Fibroblast of lung (primary cell): Measurements from ENCODE around the gene AGAP1. TPM values are rescaled to one million over a fixed set of nuclear protein-coding genes. Genes with fewer than 3 reads are reported as not detected.

Experiments used
- DNase-seq, 2 donors: peaks; one replicate each; pipeline versions ENCODE4 v3.0.0 to v3.0.0-alpha.2; 2010; ENCODE audit warnings: low read depth in 2 of 2
- H2AFZ ChIP-seq: 2 replicates; pipeline ENCODE4 v1.5.1; 2012; ENCODE audit warnings: low read length, control low read depth, inconsistent platforms
- H3K27ac ChIP-seq: 2 replicates; pipeline ENCODE4 v1.5.1; 2011; ENCODE audit warnings: low read length, control low read depth; ENCODE audit not compliant: insufficient read depth
- H3K27me3 ChIP-seq: 2 replicates; pipeline ENCODE4 v1.5.1; 2011; ENCODE audit warnings: mild to moderate bottlenecking, low read length; ENCODE audit not compliant: control insufficient read depth, insufficient read depth
- H3K36me3 ChIP-seq: 2 replicates; pipeline ENCODE4 v1.5.1; 2011; ENCODE audit warnings: low read length; ENCODE audit not compliant: control insufficient read depth, insufficient read depth
- H3K4me1 ChIP-seq: 2 replicates; pipeline ENCODE4 v1.5.1; 2011; ENCODE audit warnings: low read length; ENCODE audit not compliant: control insufficient read depth, insufficient read depth; ENCODE audit errors: extremely low read depth
- H3K4me2 ChIP-seq: 2 replicates; pipeline ENCODE4 v1.5.1; 2011; ENCODE audit warnings: low read length, control low read depth; ENCODE audit not compliant: insufficient read depth; ENCODE audit errors: extremely low read depth
- H3K4me3 ChIP-seq, 4 experiments: fragments of 200-600 bp in 1 of 4; sonication (generic) in 1 of 4; replicated peaks in 1 of 4; 2 replicates each; pipeline ENCODE4 v1.5.1; 2011 to 2016; ENCODE audit warnings: low read length in 4 of 4, low read depth in 3 of 4, mild to moderate bottlenecking in 3 of 4, control low read depth in 2 of 4, inconsistent platforms in 1 of 4, mixed read lengths in 1 of 4; ENCODE audit not compliant: insufficient read depth in 1 of 4; ENCODE audit errors: control extremely low read depth in 1 of 4
- H3K79me2 ChIP-seq: 2 replicates; pipeline ENCODE4 v1.5.1; 2012; ENCODE audit warnings: mild to moderate bottlenecking, low read length, inconsistent platforms; ENCODE audit not compliant: control insufficient read depth, insufficient read depth
- H3K9ac ChIP-seq: 2 replicates; pipeline ENCODE4 v1.5.1; 2011; ENCODE audit warnings: mild to moderate bottlenecking, low read length, control low read depth; ENCODE audit not compliant: insufficient read depth
- H3K9me3 ChIP-seq: 2 replicates; pipeline ENCODE4 v1.5.1; 2012; ENCODE audit warnings: low read depth, low read length; ENCODE audit not compliant: control insufficient read depth, insufficient read depth
- H4K20me1 ChIP-seq: 2 replicates; pipeline ENCODE4 v1.5.1; 2011; ENCODE audit warnings: low read length; ENCODE audit not compliant: control insufficient read depth, insufficient read depth; ENCODE audit errors: extremely low read depth
- EZH2 ChIP-seq: IDR thresholded peaks from 2 replicates; pipeline ENCODE4 v1.5.1; 2012; ENCODE audit warnings: low read length, control low read depth, mild to moderate bottlenecking; ENCODE audit errors: missing control alignments
- polyA plus RNA-seq, 2 donors: library from polyadenylated mRNA; depleted of rRNA in 1 of 2; stranded (reverse) in 1 of 2; unstranded in 1 of 2; fragments of >200 nt; gene quantifications; 2 replicates each; pipeline ENCODE4 v1.2.1, GENCODE V29; 2011 to 2012; ENCODE audit warnings: missing spikeins in 1 of 2
- total RNA-seq: library from RNA; depleted of rRNA; stranded (reverse); fragments of >200 nt; gene quantifications from 2 replicates; pipeline ENCODE4 v1.2.1, GENCODE V29; 2014
- TF ChIP-seq, protein P1 (sequence below), 2 donors: IDR thresholded peaks in 1 of 2; conservative IDR thresholded peaks in 1 of 2; 1 replicate in 1 of 2; 2 replicates in 1 of 2; pipeline ENCODE4 v1.5.1; 2011 to 2012; ENCODE audit warnings: low read length in 2 of 2, control low read depth in 1 of 2, inconsistent platforms in 1 of 2, low read depth in 1 of 2, mild to moderate bottlenecking in 1 of 2

AGAP1 gene
- total and polyA plus RNA-seq, 2 donors (not counting 1 experiment from before 2014, with no cell fraction given), result 10.6 to 14.0 TPM

DNA sequence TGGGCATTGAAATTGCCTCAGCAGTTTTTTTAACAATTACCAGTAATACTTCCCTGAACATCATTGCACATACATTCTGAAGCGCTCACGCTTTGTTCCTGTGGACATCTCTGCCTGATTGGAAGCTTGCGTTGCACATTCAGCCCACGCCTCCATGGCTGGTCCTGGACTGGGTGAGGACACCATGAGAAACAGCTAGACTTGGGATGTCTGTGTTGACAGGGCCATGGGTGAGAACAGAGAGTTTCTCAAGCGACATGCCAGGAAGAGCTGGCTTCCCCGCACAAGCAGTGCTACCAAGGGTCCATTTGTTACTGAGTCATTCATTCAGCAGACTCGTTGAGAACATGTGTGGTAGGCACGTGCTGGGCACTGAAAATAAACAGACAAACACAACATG, 508.0 kb downstream of the AGAP1 start:
- H3K4me1 ChIP-seq, result no peaks in the 10 kb centered on the region
- DNase-seq, result no peak
- no peak overlapping the region for H3K4me3 ChIP-seq
- H3K27ac ChIP-seq, result no peak overlapping the region
- no peaks in the 10 kb centered on the region for H4K20me1 ChIP-seq
- no peaks in the 10 kb centered on the region for H3K27me3 ChIP-seq
- no peak overlapping the region for H3K9ac ChIP-seq
- no peak overlapping the region for H3K4me2 ChIP-seq
- no peaks in the 10 kb centered on the region for H3K79me2 ChIP-seq
- no peaks in the 10 kb centered on the region for H3K36me3 ChIP-seq
- no peak overlapping the region for H2AFZ ChIP-seq
- no peak for TF ChIP-seq EZH2
- TF ChIP-seq, protein P1, sequence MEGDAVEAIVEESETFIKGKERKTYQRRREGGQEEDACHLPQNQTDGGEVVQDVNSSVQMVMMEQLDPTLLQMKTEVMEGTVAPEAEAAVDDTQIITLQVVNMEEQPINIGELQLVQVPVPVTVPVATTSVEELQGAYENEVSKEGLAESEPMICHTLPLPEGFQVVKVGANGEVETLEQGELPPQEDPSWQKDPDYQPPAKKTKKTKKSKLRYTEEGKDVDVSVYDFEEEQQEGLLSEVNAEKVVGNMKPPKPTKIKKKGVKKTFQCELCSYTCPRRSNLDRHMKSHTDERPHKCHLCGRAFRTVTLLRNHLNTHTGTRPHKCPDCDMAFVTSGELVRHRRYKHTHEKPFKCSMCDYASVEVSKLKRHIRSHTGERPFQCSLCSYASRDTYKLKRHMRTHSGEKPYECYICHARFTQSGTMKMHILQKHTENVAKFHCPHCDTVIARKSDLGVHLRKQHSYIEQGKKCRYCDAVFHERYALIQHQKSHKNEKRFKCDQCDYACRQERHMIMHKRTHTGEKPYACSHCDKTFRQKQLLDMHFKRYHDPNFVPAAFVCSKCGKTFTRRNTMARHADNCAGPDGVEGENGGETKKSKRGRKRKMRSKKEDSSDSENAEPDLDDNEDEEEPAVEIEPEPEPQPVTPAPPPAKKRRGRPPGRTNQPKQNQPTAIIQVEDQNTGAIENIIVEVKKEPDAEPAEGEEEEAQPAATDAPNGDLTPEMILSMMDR (conservative IDR thresholded peaks at IDR 0.05 in 1 of 2, IDR thresholded peaks at IDR 0.05 in 1 of 2; ENCODE audit: low read depth in 1 of 2, low read length in 2 of 2), result no peak
- no peaks in the 10 kb centered on the region for H3K9me3 ChIP-seq

GRCh38 chr2:236008006-236008405, 514.2 kb downstream of the AGAP1 start:
- no peaks in the 10 kb centered on the region for H3K4me1 ChIP-seq
- no peak for DNase-seq

GRCh38 chr2:236008857-236009256, 515.0 kb downstream of the AGAP1 start:
- Histone ChIP-seq H3K79me2 (no peaks in the 10 kb centered on the region), H2AFZ (no peak overlapping the region), H3K4me1 (no peaks in the 10 kb centered on the region), H3K9ac (no peak overlapping the region), H3K27me3 (no peaks in the 10 kb centered on the region), H4K20me1 (no peaks in the 10 kb centered on the region), H3K4me3 (no peak overlapping the region), H3K36me3 (no peaks in the 10 kb centered on the region), H3K9me3 (no peaks in the 10 kb centered on the region), H3K4me2 (no peak overlapping the region), H3K27ac (no peak overlapping the region)
- no peak for DNase-seq
- no peak for TF ChIP-seq EZH2
- TF ChIP-seq, protein P1 (conservative IDR thresholded peaks at IDR 0.05 in 1 of 2, IDR thresholded peaks at IDR 0.05 in 1 of 2; ENCODE audit: low read depth in 1 of 2, low read length in 2 of 2), result no peak

More at GRCh38 chr2:236008006-236008405, 514.2 kb downstream of the AGAP1 start:
- Histone ChIP-seq H3K27me3 (no peaks in the 10 kb centered on the region), H2AFZ (no peak overlapping the region), H3K4me2 (no peak overlapping the region), H4K20me1 (no peaks in the 10 kb centered on the region), H3K9ac (no peak overlapping the region), H3K4me3 (no peak overlapping the region), H3K9me3 (no peaks in the 10 kb centered on the region), H3K36me3 (no peaks in the 10 kb centered on the region), H3K79me2 (no peaks in the 10 kb centered on the region), H3K27ac (no peak overlapping the region)
- TF ChIP-seq EZH2, result no peak
- TF ChIP-seq, protein P1 (conservative IDR thresholded peaks at IDR 0.05 in 1 of 2, IDR thresholded peaks at IDR 0.05 in 1 of 2; ENCODE audit: low read depth in 1 of 2, low read length in 2 of 2), result no peak
